Effector memory CD4-positive, alpha-beta T cell (primary cell): Measurements from ENCODE around the gene GANAB.
"Not testable (repeated sequence)": the region's sequence is repeated elsewhere in the genome, so short reads cannot be mapped to it uniquely, and the experiment has no call there.

Experiments used
- DNase-seq, 3 donors: peaks; one replicate each; pipeline ENCODE4 v3.0.0-alpha.2; 2020
- H3K27ac ChIP-seq: 2 replicates; pipeline ENCODE4 v1.7.0; 2013; ENCODE audit warnings: mild to moderate bottlenecking, low read length, moderate library complexity; ENCODE audit not compliant: insufficient read depth, poor library complexity, severe bottlenecking
- H3K27me3 ChIP-seq: replicated peaks from 2 replicates; pipeline ENCODE4 v1.7.0; 2013; ENCODE audit warnings: mild to moderate bottlenecking, low read length; ENCODE audit not compliant: insufficient read depth, control insufficient read depth, poor library complexity, severe bottlenecking
- H3K36me3 ChIP-seq: 2 replicates; pipeline ENCODE4 v1.7.0; 2013; ENCODE audit warnings: mild to moderate bottlenecking, low read length, moderate library complexity; ENCODE audit not compliant: control insufficient read depth, insufficient read depth
- H3K4me1 ChIP-seq: 2 replicates; pipeline ENCODE4 v1.7.0; 2013; ENCODE audit warnings: low read length, mild to moderate bottlenecking; ENCODE audit not compliant: control insufficient read depth, insufficient read depth, poor library complexity, severe bottlenecking
- H3K4me3 ChIP-seq: 2 replicates; pipeline ENCODE4 v1.7.0; 2013; ENCODE audit warnings: low read length, low read depth, mild to moderate bottlenecking; ENCODE audit not compliant: insufficient read depth, poor library complexity, severe bottlenecking
- H3K9me3 ChIP-seq: 2 replicates; pipeline ENCODE4 v1.7.0; 2013; ENCODE audit warnings: mild to moderate bottlenecking, low read length, moderate library complexity; ENCODE audit not compliant: control insufficient read depth

GANAB gene

DNA sequence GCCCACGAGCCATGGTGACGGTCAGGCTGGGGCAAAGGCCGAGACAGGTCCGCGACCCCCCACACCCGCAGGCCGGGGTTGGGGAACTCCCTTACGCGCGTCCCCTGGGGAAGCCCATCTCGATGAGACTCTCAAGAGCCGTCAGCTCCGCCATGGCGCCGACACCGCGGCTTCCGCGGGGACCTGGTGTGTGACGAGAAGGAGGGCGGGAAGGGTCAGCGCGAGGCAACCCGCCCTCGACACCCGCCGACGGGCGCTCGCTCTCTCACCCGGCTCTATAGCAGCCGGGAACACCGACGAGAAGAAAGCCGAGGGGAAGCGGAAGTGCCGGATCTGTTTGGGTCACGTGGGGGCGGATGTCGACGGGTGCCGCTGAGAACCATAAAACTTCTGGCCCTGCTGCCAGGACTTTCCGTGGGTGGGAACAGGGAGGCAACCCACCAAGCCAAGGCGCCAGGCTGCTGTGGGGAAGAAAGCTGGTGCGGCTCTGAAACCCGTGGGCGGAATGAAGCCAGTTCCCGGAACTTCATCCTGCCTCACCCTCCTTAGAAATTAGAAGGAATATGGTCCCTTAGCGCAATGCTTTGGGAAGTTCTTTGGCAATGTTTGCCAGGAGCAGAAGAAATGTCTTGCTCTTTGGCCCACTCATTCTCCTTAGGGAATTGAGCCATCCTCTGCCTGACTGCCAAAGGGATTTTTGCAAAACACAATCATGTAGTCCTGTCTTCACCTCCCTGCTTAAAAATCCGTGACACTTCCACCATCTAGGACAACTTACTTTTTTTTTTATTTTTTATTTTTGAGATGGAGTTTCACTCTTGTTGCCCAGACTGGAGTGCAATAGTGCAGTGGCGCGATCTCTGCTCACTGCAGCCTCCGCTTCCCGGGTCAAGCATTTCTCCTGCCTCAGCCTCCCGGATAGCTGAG is 32.6 kb upstream of the GANAB start, which contains the start of gene UBXN1:
TSS of gene UBXN1 (minus strand) at position 304 of the 927 bp plus-strand sequence. CDS start at position 154, 150 bp downstream.
- no peaks in the 10 kb centered on the region for H3K27me3 ChIP-seq
- peak within 1 kb of the TSS; percentile 97 for H3K27ac ChIP-seq
- peak; percentile 76 to 82 (median 77) for DNase-seq
- H3K36me3 ChIP-seq: peaks cover 8% of the 10 kb centered on the region
- H3K4me1 ChIP-seq: peaks cover 10% of the 10 kb centered on the region
- H3K9me3 ChIP-seq: no peaks in the 10 kb centered on the region
- H3K4me3 ChIP-seq: peak within 1 kb of the TSS; percentile 83

GRCh38 chr11:62678433-62678769 is 32.0 kb upstream of the GANAB start:
- Histone ChIP-seq H3K9me3 (no peaks in the 10 kb centered on the region), H3K4me1 (peaks cover 10% of the 10 kb centered on the region), H3K27ac (peak overlapping the region; percentile 97), H3K27me3 (no peaks in the 10 kb centered on the region), H3K36me3 (peaks cover 8% of the 10 kb centered on the region), H3K4me3 (peak overlapping the region; percentile 83)
- DNase-seq: no peak

- DNase-seq: no peak
- peaks cover 16% of the 10 kb centered on the region for H3K4me1 ChIP-seq
- peak overlapping the region; percentile 83 for H3K4me3 ChIP-seq
- H3K27ac ChIP-seq: peak overlapping the region; percentile 97
- peaks cover 8% of the 10 kb centered on the region for H3K36me3 ChIP-seq
- H3K27me3 ChIP-seq: no peaks in the 10 kb centered on the region
- H3K9me3 ChIP-seq: no peaks in the 10 kb centered on the region
These were observed 31.3 kb upstream of the GANAB start for GRCh38 chr11:62677714-62678113.

DNA sequence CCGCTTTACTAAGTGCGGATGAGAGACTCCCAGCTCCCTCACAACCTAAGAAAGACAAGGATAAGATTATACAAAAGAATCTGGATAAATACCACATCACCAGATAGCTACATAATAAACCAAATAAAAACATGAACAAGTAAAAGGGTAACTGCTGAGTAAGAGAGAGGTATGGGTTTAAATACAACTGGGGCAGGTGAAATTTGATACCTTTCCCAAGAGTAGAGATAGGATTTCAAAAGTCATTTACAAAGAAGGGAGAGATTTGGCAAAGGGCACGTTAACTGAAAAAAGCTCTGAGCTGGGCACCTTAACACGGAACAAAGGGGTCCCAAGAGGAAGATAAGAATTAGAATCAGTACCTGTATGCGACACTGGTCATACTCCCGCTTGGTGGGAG is 30.7 kb upstream of the GANAB start:
- peak overlapping the region; percentile 18 for H3K27ac ChIP-seq
- H3K9me3 ChIP-seq: no peaks in the 10 kb centered on the region
- no peak for DNase-seq
- H3K27me3 ChIP-seq: no peaks in the 10 kb centered on the region
- no peak overlapping the region for H3K4me3 ChIP-seq
- H3K4me1 ChIP-seq: peaks cover 21% of the 10 kb centered on the region
- peaks cover 8% of the 10 kb centered on the region for H3K36me3 ChIP-seq

DNA sequence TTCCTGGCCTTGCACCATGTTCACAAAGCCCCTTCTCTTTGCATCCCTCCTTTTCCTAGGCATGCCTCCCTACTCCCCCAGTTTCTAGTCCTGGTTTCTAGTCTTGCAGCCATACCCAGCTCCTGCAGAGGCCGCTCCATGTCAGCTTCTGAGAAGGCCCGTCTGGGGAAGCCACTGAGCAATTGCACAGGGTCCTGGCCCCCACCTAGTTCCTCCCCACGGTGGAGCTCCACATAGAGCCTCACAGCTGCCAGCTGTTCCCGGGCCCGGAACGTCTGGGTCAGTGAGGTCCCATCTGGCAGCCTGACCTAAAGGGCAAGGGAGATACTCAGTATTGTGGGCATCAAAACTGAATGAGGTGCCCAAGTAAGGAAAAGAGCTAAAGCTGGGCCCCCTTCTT is 30.3 kb upstream of the GANAB start:
- Histone ChIP-seq H3K27ac (peak overlapping the region; percentile 18), H3K36me3 (peaks cover 8% of the 10 kb centered on the region), H3K27me3 (no peaks in the 10 kb centered on the region), H3K4me3 (no peak overlapping the region), H3K9me3 (no peaks in the 10 kb centered on the region), H3K4me1 (peaks cover 21% of the 10 kb centered on the region)
- no peak for DNase-seq

- H3K36me3 ChIP-seq, H3K27ac ChIP-seq, H3K9me3 ChIP-seq, H3K4me3 ChIP-seq, H3K27me3 ChIP-seq, DNase-seq: not testable (repeated sequence)
- peaks cover 21% of the 10 kb centered on the region for H3K4me1 ChIP-seq
These were observed 29.0 kb upstream of the GANAB start for GRCh38 chr11:62675415-62675814.

DNA sequence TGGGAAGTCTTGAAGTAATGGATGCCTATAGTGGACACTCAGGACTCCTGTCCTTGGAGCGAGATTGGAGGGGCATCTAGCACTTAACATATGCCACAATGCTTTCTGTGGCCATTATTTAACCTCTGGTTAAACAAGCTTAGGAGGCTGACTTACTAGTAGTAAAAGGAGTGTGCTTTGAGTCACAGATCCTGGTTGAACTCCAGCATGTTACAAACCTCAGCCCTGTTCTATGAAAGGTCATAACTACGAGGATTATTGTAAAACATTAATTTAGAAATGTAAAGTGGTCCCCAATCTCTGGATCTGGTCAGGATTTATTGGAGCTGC is 26.7 kb upstream of the GANAB start:
- Histone ChIP-seq H3K4me3 (no peak overlapping the region), H3K4me1 (peaks cover 16% of the 10 kb centered on the region), H3K9me3 (no peaks in the 10 kb centered on the region), H3K36me3 (peaks cover 8% of the 10 kb centered on the region), H3K27me3 (no peaks in the 10 kb centered on the region), H3K27ac (peak overlapping the region; percentile 5)
- no peak for DNase-seq

DNA sequence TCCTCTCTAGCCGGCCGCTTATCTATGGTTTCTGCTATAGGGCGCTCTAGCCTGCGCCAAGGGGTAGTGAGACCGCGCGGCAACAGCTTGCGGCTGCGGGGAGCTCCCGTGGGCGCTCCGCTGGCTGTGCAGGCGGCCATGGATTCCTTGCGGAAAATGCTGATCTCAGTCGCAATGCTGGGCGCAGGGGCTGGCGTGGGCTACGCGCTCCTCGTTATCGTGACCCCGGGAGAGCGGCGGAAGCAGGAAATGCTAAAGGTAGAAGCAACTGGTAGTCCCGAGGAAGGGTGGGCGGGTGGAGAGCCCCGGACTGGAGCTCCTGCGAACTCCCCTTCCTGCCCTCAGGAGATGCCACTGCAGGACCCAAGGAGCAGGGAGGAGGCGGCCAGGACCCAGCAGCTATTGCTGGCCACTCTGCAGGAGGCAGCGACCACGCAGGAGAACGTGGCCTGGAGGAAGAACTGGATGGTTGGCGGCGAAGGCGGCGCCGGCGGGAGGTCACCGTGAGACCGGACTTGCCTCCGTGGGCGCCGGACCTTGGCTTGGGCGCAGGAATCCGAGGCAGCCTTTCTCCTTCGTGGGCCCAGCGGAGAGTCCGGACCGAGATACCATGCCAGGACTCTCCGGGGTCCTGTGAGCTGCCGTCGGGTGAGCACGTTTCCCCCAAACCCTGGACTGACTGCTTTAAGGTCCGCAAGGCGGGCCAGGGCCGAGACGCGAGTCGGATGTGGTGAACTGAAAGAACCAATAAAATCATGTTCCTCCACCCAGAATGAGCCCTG is 25.4 kb upstream of the GANAB start, which contains the start of the genes LBHD1 and UQCC3:
TSS of gene LBHD1 (minus strand) at position 660 of the 782 bp plus-strand sequence. CDS start 2,236 bp downstream, outside the sequence.
TSS of gene UQCC3 (plus strand) at position 66 of the 782 bp plus-strand sequence. CDS start at position 139, 73 bp downstream.
- peak; percentile 49 to 57 (median 52) for DNase-seq
- peak within 1 kb of the TSS; percentile 82 for H3K4me3 ChIP-seq

GRCh38 chr11:62671236-62671607 is 24.8 kb upstream of the GANAB start:
- H3K27ac ChIP-seq: peak overlapping the region; percentile 67
- peak overlapping the region; percentile 82 for H3K4me3 ChIP-seq
- H3K4me1 ChIP-seq: peaks cover 28% of the 10 kb centered on the region
- no peak for DNase-seq
- H3K27me3 ChIP-seq: no peaks in the 10 kb centered on the region
- peaks cover 14% of the 10 kb centered on the region for H3K36me3 ChIP-seq
- H3K9me3 ChIP-seq: no peaks in the 10 kb centered on the region

More for the DNA sequence above, 25.4 kb upstream of the GANAB start, which contains the start of the genes LBHD1 and UQCC3:
- Histone ChIP-seq H3K27ac (peak within 1 kb of the TSS; percentile 67), H3K4me1 (peaks cover 22% of the 10 kb centered on the region), H3K9me3 (no peaks in the 10 kb centered on the region), H3K27me3 (no peaks in the 10 kb centered on the region), H3K36me3 (peaks cover 10% of the 10 kb centered on the region)
